Body of pancreas (tissue), 4 donors: Measurements from ENCODE around the gene CD40.

Experiments used
- CTCF ChIP-seq, 7 experiments: fragments of 450-650 bp in 4 of 7; fragments of 200-600 bp in 3 of 7; sonication (generic) in 3 of 7; IDR thresholded peaks; one replicate each; pipeline ENCODE4 v1.5.1; 2016 to 2019; ENCODE audit warnings: antibody characterized with exemption in 7 of 7
- POLR2A ChIP-seq, 3 donors: fragments of 450-650 bp; IDR thresholded peaks; one replicate each; pipeline ENCODE4 v1.6.1; 2016; ENCODE audit warnings: antibody characterized with exemption in 3 of 3, mild to moderate bottlenecking in 2 of 3

GRCh38 chr20:46088409-46089166 lies 29.5 kb upstream of the CD40 start:
- TF ChIP-seq POLR2A (IDR thresholded peaks at IDR 0.05) (no peak), CTCF (IDR thresholded peaks at IDR 0.05) (no peak)
